H9 (cell line): ENCODE results near the gene GPC4. TPM values are rescaled to one million over a fixed set of nuclear protein-coding genes. Genes with fewer than 3 reads are reported as not detected.
A peak's percentile ranks its signal among the peaks of the same experiment; 100 is the strongest.

Experiments used
- DNase-seq: peaks from one replicate; pipeline ENCODE4 v3.0.0-alpha.2; 2017
- H2AFZ ChIP-seq: one replicate; pipeline ENCODE4 v1.6.1; 2013; ENCODE audit warnings: mild to moderate bottlenecking, low read length, control low read depth, moderate library complexity
- H2AK5ac ChIP-seq: 2 replicates; pipeline ENCODE4 v1.6.1; 2013; ENCODE audit warnings: low read length, control low read depth, mixed read lengths; ENCODE audit not compliant: insufficient read length
- H2BK120ac ChIP-seq: one replicate; pipeline ENCODE4 v1.6.1; 2013; ENCODE audit warnings: low read depth, mild to moderate bottlenecking, low read length, control low read depth, inconsistent platforms; ENCODE audit not compliant: poor library complexity, severe bottlenecking
- H2BK12ac ChIP-seq: 2 replicates; pipeline ENCODE4 v1.6.1; 2013; ENCODE audit warnings: low read length, control low read depth, mixed read lengths, low read depth; ENCODE audit not compliant: insufficient read length
- H2BK15ac ChIP-seq: 2 replicates; pipeline ENCODE4 v1.6.1; 2013; ENCODE audit warnings: low read depth, low read length, control low read depth
- H2BK20ac ChIP-seq: one replicate; pipeline ENCODE4 v1.6.1; 2013; ENCODE audit warnings: low read depth, mild to moderate bottlenecking, low read length, control low read depth, inconsistent platforms; ENCODE audit not compliant: poor library complexity, severe bottlenecking
- H2BK5ac ChIP-seq: 2 replicates; pipeline ENCODE4 v1.6.1; 2013; ENCODE audit warnings: low read length, control low read depth, mixed read lengths; ENCODE audit not compliant: insufficient read length
- H3K14ac ChIP-seq: 2 replicates; pipeline ENCODE4 v1.6.1; 2013; ENCODE audit warnings: low read length, control low read depth; ENCODE audit not compliant: insufficient read depth
- H3K18ac ChIP-seq: 2 replicates; pipeline ENCODE4 v1.6.1; 2013; ENCODE audit warnings: low read depth, mild to moderate bottlenecking, mixed read lengths, low read length, control low read depth; ENCODE audit not compliant: insufficient read length
- H3K23ac ChIP-seq: 2 replicates; pipeline ENCODE4 v1.6.1; 2013; ENCODE audit warnings: low read length, control low read depth, mixed read lengths, low read depth; ENCODE audit not compliant: insufficient read length
- H3K23me2 ChIP-seq: 2 replicates; pipeline ENCODE4 v1.6.1; 2013; ENCODE audit warnings: low read depth, mild to moderate bottlenecking, mixed read lengths, low read length, control low read depth; ENCODE audit not compliant: insufficient read length, poor library complexity, severe bottlenecking
- H3K27ac ChIP-seq: 2 replicates; pipeline ENCODE4 v1.5.1; 2013; ENCODE audit warnings: low read length, control low read depth, mixed read lengths, low read depth; ENCODE audit not compliant: insufficient read length
- H3K27me3 ChIP-seq: 2 replicates; pipeline ENCODE4 v1.6.1; 2013; ENCODE audit warnings: low read length, control low read depth, inconsistent platforms; ENCODE audit not compliant: insufficient read depth
- H3K4ac ChIP-seq: 2 replicates; pipeline ENCODE4 v1.6.1; 2013; ENCODE audit warnings: low read depth, mild to moderate bottlenecking, control low read depth, inconsistent platforms, low read length, moderate library complexity
- H3K4me1 ChIP-seq: 2 replicates; pipeline ENCODE4 v1.6.1; 2013; ENCODE audit warnings: low read length, control low read depth, inconsistent platforms; ENCODE audit not compliant: insufficient read depth
- H3K4me2 ChIP-seq: 2 replicates; pipeline ENCODE4 v1.6.1; 2013; ENCODE audit warnings: low read length, control low read depth, mixed read lengths; ENCODE audit not compliant: insufficient read length, insufficient read depth
- H3K56ac ChIP-seq: 2 replicates; pipeline ENCODE4 v1.6.1; 2013; ENCODE audit warnings: low read depth, mild to moderate bottlenecking, mixed read lengths, low read length, control low read depth; ENCODE audit not compliant: insufficient read length
- H3K79me1 ChIP-seq: 2 replicates; pipeline ENCODE4 v1.6.1; 2013; ENCODE audit warnings: low read depth, mild to moderate bottlenecking, moderate library complexity, low read length, control low read depth, inconsistent platforms; ENCODE audit not compliant: insufficient read depth, poor library complexity, severe bottlenecking
- H3K79me2 ChIP-seq: 2 replicates; pipeline ENCODE4 v1.6.1; 2013; ENCODE audit warnings: low read length, control low read depth, inconsistent platforms; ENCODE audit not compliant: insufficient read depth
- H3K9ac ChIP-seq: 2 replicates; pipeline ENCODE4 v1.6.1; 2013; ENCODE audit warnings: low read length, control low read depth, mixed read lengths; ENCODE audit not compliant: insufficient read length; ENCODE audit errors: extremely low read depth
- H3K9me3 ChIP-seq: one replicate; pipeline ENCODE4 v1.6.1; 2013; ENCODE audit warnings: low read depth, low read length, inconsistent platforms; ENCODE audit not compliant: control insufficient read depth
- H3T11ph ChIP-seq: one replicate; pipeline ENCODE4 v1.6.1; 2013; ENCODE audit warnings: mild to moderate bottlenecking, low read length, control low read depth, inconsistent platforms
- H4K20me1 ChIP-seq: one replicate; pipeline ENCODE4 v1.6.1; 2013; ENCODE audit not compliant: control insufficient read depth, insufficient read length, insufficient read depth
- H4K5ac ChIP-seq: 2 replicates; pipeline ENCODE4 v1.6.1; 2013; ENCODE audit warnings: low read depth, mild to moderate bottlenecking, mixed read lengths, low read length, control low read depth; ENCODE audit not compliant: insufficient read length
- H4K8ac ChIP-seq: replicated peaks from 2 replicates; pipeline ENCODE4 v1.6.1; 2013; ENCODE audit warnings: low read length, control low read depth, mixed read lengths, low read depth; ENCODE audit not compliant: insufficient read length
- H4K91ac ChIP-seq: 2 replicates; pipeline ENCODE4 v1.6.1; 2013; ENCODE audit warnings: low read depth, mild to moderate bottlenecking, moderate library complexity, mixed read lengths, low read length, control low read depth; ENCODE audit not compliant: insufficient read length
- H3K27ac Mint-ChIP-seq, 3 experiments: 2 replicates in 2 of 3; 3 replicates in 1 of 3; pipeline ENCODE4 v1.8.0; 2020 to 2021; ENCODE audit warnings: mixed read lengths in 3 of 3, mild to moderate bottlenecking in 1 of 3, moderate library complexity in 1 of 3
- H3K27me3 Mint-ChIP-seq: 2 replicates; pipeline ENCODE4 v1.8.0; 2021; ENCODE audit warnings: low read depth, mild to moderate bottlenecking, moderate library complexity, mixed read lengths
- H3K36me3 Mint-ChIP-seq, 3 experiments: 2 replicates in 2 of 3; 3 replicates in 1 of 3; pipeline ENCODE4 v1.8.0; 2020 to 2021; ENCODE audit warnings: low read depth in 3 of 3, mixed read lengths in 3 of 3; ENCODE audit not compliant: insufficient read depth in 1 of 3
- H3K4me1 Mint-ChIP-seq, 2 experiments: 2 replicates each; pipeline ENCODE4 v1.8.0; 2020; ENCODE audit warnings: mixed read lengths in 2 of 2
- H3K4me3 Mint-ChIP-seq, 2 experiments: 2 replicates in 1 of 2; 3 replicates in 1 of 2; pipeline ENCODE4 v1.8.0; 2020 to 2021; ENCODE audit warnings: mild to moderate bottlenecking in 2 of 2, mixed read lengths in 2 of 2, moderate library complexity in 1 of 2
- H3K9me3 Mint-ChIP-seq, 2 experiments: 2 replicates in 1 of 2; 3 replicates in 1 of 2; pipeline ENCODE4 v1.8.0; 2020; ENCODE audit warnings: mild to moderate bottlenecking in 2 of 2, mixed read lengths in 2 of 2, moderate library complexity in 1 of 2
- WGBS: extraction: QIAGEN DNeasy Blood & Tissue Kit; methylation state at CpG from one replicate; pipeline ENCODE4 v1.1.7; 2013; ENCODE audit warnings: missing lambda C conversion rate, low lambda C conversion rate, mixed read lengths; ENCODE audit not compliant: insufficient read length; ENCODE audit errors: extremely low coverage; 5-methylcytosine and 5-hydroxymethylcytosine counted together
- total RNA-seq: library from RNA; stranded (reverse); gene quantifications from 2 replicates; pipeline ENCODE4 v1.2.1, GENCODE V29; 2021
- TF ChIP-seq, protein P1 (sequence below): fragments of 200-600 bp; sonication (generic); conservative IDR thresholded peaks from 3 replicates; pipeline ENCODE4 v1.8.0; 2021; ENCODE audit warnings: antibody characterized with exemption, mild to moderate bottlenecking

The GPC4 gene
- total RNA-seq, 1 experiment from 2014 or later: 416 TPM

DNA sequence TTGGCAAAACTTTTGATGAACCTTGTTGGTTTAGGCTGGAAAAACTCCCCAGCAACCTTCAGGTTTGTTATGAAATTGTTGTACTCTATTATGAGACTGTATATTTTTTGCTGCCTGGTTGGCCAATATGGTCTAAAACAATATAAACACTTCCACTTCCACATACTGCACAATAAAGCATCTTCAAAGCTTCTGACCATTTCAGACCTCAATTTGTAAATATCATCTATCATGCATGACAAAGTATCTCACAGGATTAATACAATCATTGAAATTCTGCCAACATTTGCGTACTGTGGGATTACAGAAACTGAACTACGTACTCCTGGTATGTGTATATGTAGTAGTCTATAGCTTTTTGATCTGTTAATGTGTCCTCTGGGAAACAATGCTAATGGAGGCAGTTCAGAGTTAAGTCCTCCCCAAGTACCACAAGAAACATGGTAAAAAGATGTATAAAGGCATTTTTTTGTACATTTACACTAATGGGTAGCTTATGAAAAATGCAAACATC is 40.4 kb downstream of the GPC4 start:
- Mint-ChIP-seq H3K9me3 (no peaks in the 10 kb centered on the region), H3K27me3 (no peaks in the 10 kb centered on the region), H3K4me1 (peaks cover 84 to 89% of the 10 kb centered on the region in 2 experiments), H3K4me3 (no peak overlapping the region), H3K27ac (peak overlapping the region in 1 of 3 experiments; percentile 24; a peak in 1 of 7 replicates), H3K36me3 (peaks cover 12 to 36% (median 35%) of the 10 kb centered on the region in 3 experiments; a peak in 6 of 7 replicates)
- H2BK5ac ChIP-seq: no peak overlapping the region
- H3K27me3 ChIP-seq: no peaks in the 10 kb centered on the region
- H4K91ac ChIP-seq: no peak overlapping the region
- H2BK12ac ChIP-seq: no peak overlapping the region
- no peak overlapping the region for H3K23ac ChIP-seq
- H3K4me2 ChIP-seq: no peak overlapping the region
- no peaks in the 10 kb centered on the region for H3K9me3 ChIP-seq
- no peak overlapping the region for H2BK20ac ChIP-seq
- peaks cover 17% of the 10 kb centered on the region for H3K4me1 ChIP-seq
- no peak overlapping the region for H3K27ac ChIP-seq
- no peak overlapping the region for H2BK15ac ChIP-seq
- no peak overlapping the region for H3K4ac ChIP-seq
- no peak overlapping the region for H2AFZ ChIP-seq
- no peak overlapping the region for H4K8ac ChIP-seq
- no CpG with 5 or more reads among the region's 2 CpGs for WGBS
- no peak overlapping the region for H3K14ac ChIP-seq
- no peak overlapping the region for H3K56ac ChIP-seq
- no peak overlapping the region for H2BK120ac ChIP-seq
- no peak overlapping the region for H4K5ac ChIP-seq
- no peak overlapping the region for H3T11ph ChIP-seq
- TF ChIP-seq, protein P1, sequence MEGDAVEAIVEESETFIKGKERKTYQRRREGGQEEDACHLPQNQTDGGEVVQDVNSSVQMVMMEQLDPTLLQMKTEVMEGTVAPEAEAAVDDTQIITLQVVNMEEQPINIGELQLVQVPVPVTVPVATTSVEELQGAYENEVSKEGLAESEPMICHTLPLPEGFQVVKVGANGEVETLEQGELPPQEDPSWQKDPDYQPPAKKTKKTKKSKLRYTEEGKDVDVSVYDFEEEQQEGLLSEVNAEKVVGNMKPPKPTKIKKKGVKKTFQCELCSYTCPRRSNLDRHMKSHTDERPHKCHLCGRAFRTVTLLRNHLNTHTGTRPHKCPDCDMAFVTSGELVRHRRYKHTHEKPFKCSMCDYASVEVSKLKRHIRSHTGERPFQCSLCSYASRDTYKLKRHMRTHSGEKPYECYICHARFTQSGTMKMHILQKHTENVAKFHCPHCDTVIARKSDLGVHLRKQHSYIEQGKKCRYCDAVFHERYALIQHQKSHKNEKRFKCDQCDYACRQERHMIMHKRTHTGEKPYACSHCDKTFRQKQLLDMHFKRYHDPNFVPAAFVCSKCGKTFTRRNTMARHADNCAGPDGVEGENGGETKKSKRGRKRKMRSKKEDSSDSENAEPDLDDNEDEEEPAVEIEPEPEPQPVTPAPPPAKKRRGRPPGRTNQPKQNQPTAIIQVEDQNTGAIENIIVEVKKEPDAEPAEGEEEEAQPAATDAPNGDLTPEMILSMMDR: no peak
- peaks cover 2% of the 10 kb centered on the region for H4K20me1 ChIP-seq
- no peak for DNase-seq
- no peaks in the 10 kb centered on the region for H3K23me2 ChIP-seq
- peaks cover 8% of the 10 kb centered on the region for H3K79me1 ChIP-seq
- no peak overlapping the region for H3K9ac ChIP-seq
- H3K79me2 ChIP-seq: peaks cover 66% of the 10 kb centered on the region
- no peak overlapping the region for H3K18ac ChIP-seq
- H2AK5ac ChIP-seq: no peak overlapping the region
